DND-41 (cell line): ENCODE data around the gene STPG2.

Experiments
- ATAC-seq: fragments of 200-7000 bp; cut with Tn5 transposase; 3 replicates; pipeline ENCODE4 v1.9.1; 2021; ENCODE audit warnings: low read depth; ENCODE audit not compliant: insufficient read depth
- DNase-seq: peaks from one replicate; pipeline ENCODE4 v3.0.0-alpha.2; 2020
- H2AFZ ChIP-seq: 2 replicates; pipeline ENCODE4 v1.6.0; 2012; ENCODE audit warnings: low read depth, low read length
- H3K27ac ChIP-seq: 2 replicates; pipeline ENCODE4 v1.5.1; 2012; ENCODE audit warnings: low read length, inconsistent platforms
- H3K27me3 ChIP-seq: fragments of 200-600 bp; sonication (generic); 2 replicates; pipeline ENCODE4 v1.6.0; 2012; ENCODE audit warnings: low read length, mild to moderate bottlenecking, inconsistent platforms; ENCODE audit not compliant: insufficient read depth, poor library complexity
- H3K36me3 ChIP-seq: 2 replicates; pipeline ENCODE4 v1.5.1; 2012; ENCODE audit warnings: low read length, inconsistent platforms; ENCODE audit not compliant: insufficient read depth
- H3K4me1 ChIP-seq: 2 replicates; pipeline ENCODE4 v1.5.1; 2012; ENCODE audit warnings: mild to moderate bottlenecking, low read length; ENCODE audit not compliant: insufficient read depth
- H3K4me2 ChIP-seq: 2 replicates; pipeline ENCODE4 v1.6.0; 2012; ENCODE audit warnings: mild to moderate bottlenecking, moderate library complexity, low read length, inconsistent platforms; ENCODE audit not compliant: insufficient read depth
- H3K4me3 ChIP-seq, 2 experiments: fragments of 200-600 bp in 1 of 2; shearing (Covaris generic) in 1 of 2; 2 replicates each; pipeline ENCODE4 v1.5.1; 2012 to 2016; ENCODE audit warnings: inconsistent platforms in 2 of 2, low read length in 2 of 2, mild to moderate bottlenecking in 2 of 2, low read depth in 1 of 2, moderate library complexity in 1 of 2
- H3K79me2 ChIP-seq: 2 replicates; pipeline ENCODE4 v1.6.0; 2012; ENCODE audit warnings: low read length, inconsistent platforms; ENCODE audit not compliant: insufficient read depth
- H3K9ac ChIP-seq: 2 replicates; pipeline ENCODE4 v1.6.0; 2012; ENCODE audit warnings: low read depth, mild to moderate bottlenecking, inconsistent platforms, low read length, moderate library complexity
- H3K9me3 ChIP-seq: 2 replicates; pipeline ENCODE4 v1.5.1; 2012; ENCODE audit warnings: low read length, moderate library complexity, mild to moderate bottlenecking, inconsistent platforms; ENCODE audit not compliant: insufficient read depth, severe bottlenecking
- H4K20me1 ChIP-seq: 2 replicates; pipeline ENCODE4 v1.6.0; 2012; ENCODE audit warnings: low read length; ENCODE audit not compliant: insufficient read depth
- CTCF ChIP-seq: IDR thresholded peaks from 2 replicates; pipeline ENCODE4 v1.5.1; 2012; ENCODE audit warnings: borderline replicate concordance, low read length, moderate library complexity, mild to moderate bottlenecking; ENCODE audit not compliant: poor library complexity, severe bottlenecking; ENCODE audit errors: extremely low read depth
- EZH2 ChIP-seq: IDR thresholded peaks from 3 replicates; pipeline ENCODE4 v1.6.1; 2012; ENCODE audit warnings: borderline replicate concordance, low read depth, mild to moderate bottlenecking, moderate library complexity, low read length, inconsistent platforms; ENCODE audit not compliant: severe bottlenecking

The STPG2 gene

GRCh38 chr4:97627750-97628149 is 515.5 kb downstream of the STPG2 start:
- no peaks in the 10 kb centered on the region for H3K27me3 ChIP-seq

GRCh38 chr4:97624204-97624603 is 519.1 kb downstream of the STPG2 start:
- Histone ChIP-seq H3K4me3 (no peak overlapping the region), H3K27ac (no peak overlapping the region), H3K27me3 (no peaks in the 10 kb centered on the region), H3K4me2 (no peak overlapping the region), H3K9me3 (no peaks in the 10 kb centered on the region), H3K9ac (no peak overlapping the region), H3K36me3 (no peaks in the 10 kb centered on the region), H3K4me1 (no peaks in the 10 kb centered on the region), H4K20me1 (no peaks in the 10 kb centered on the region), H2AFZ (no peak overlapping the region), H3K79me2 (no peaks in the 10 kb centered on the region)
- DNase-seq (no peak), ATAC-seq (no peak)
- TF ChIP-seq CTCF, result no peak
- no peak for TF ChIP-seq EZH2

More at GRCh38 chr4:97627750-97628149, 515.5 kb downstream of the STPG2 start:
- H3K4me2 ChIP-seq, result no peak overlapping the region
- H3K27ac ChIP-seq, result no peak overlapping the region
- H3K4me3 ChIP-seq, result no peak overlapping the region
- H2AFZ ChIP-seq, result no peak overlapping the region
- no peaks in the 10 kb centered on the region for H3K4me1 ChIP-seq
- H3K36me3 ChIP-seq, result no peaks in the 10 kb centered on the region
- DNase-seq (no peak), ATAC-seq (no peak)
- no peaks in the 10 kb centered on the region for H4K20me1 ChIP-seq
- H3K9me3 ChIP-seq, result no peaks in the 10 kb centered on the region
- TF ChIP-seq CTCF (no peak), EZH2 (no peak)
- H3K79me2 ChIP-seq, result no peaks in the 10 kb centered on the region
- H3K9ac ChIP-seq, result no peak overlapping the region

- H3K27me3 ChIP-seq, result no peaks in the 10 kb centered on the region
- no peak for DNase-seq
- H3K9ac ChIP-seq, result no peak overlapping the region
These were observed 537.3 kb downstream of the STPG2 start for GRCh38 chr4:97605932-97606331.

More at GRCh38 chr4:97605932-97606331, 537.3 kb downstream of the STPG2 start:
- no peaks in the 10 kb centered on the region for H3K9me3 ChIP-seq
- no peaks in the 10 kb centered on the region for H4K20me1 ChIP-seq
- H3K4me1 ChIP-seq, result no peaks in the 10 kb centered on the region
- H2AFZ ChIP-seq, result no peak overlapping the region
- no peak overlapping the region for H3K27ac ChIP-seq
- H3K79me2 ChIP-seq, result no peaks in the 10 kb centered on the region
- ATAC-seq, result no peak
- TF ChIP-seq EZH2, result no peak
- no peak for TF ChIP-seq CTCF
- no peak overlapping the region for H3K4me2 ChIP-seq
- H3K36me3 ChIP-seq, result no peaks in the 10 kb centered on the region
- H3K4me3 ChIP-seq, result no peak overlapping the region
